GM23338 (cell line): ENCODE measurements around the gene TELO2. TPM values are rescaled to one million over a fixed set of nuclear protein-coding genes. Genes with fewer than 3 reads are reported as not detected.

Source experiments
- ATAC-seq: fragments of 200-7000 bp; cut with Tn5 transposase; 3 replicates; pipeline ENCODE4 v1.9.1; 2020
- DNase-seq: peaks from one replicate; pipeline ENCODE4 v3.0.0-alpha.2; 2015; ENCODE audit warnings: low spot score
- H2AFZ ChIP-seq: fragments of 200-600 bp; sonication (generic); 2 replicates; pipeline ENCODE4 v1.8.0; 2016; ENCODE audit warnings: antibody characterized with exemption, mild to moderate bottlenecking, moderate library complexity
- H3F3A ChIP-seq: fragments of 200-600 bp; sonication (generic); replicated peaks from 2 replicates; pipeline ENCODE4 v1.8.0; 2017; ENCODE audit warnings: antibody characterized with exemption, mixed run types, low read depth
- H3K27ac ChIP-seq: fragments of 200-600 bp; sonication (generic); 2 replicates; pipeline ENCODE4 v1.6.1; 2016; ENCODE audit warnings: low read depth
- H3K27me3 ChIP-seq: fragments of 200-600 bp; sonication (generic); 2 replicates; pipeline ENCODE4 v1.8.0; 2016; ENCODE audit warnings: mild to moderate bottlenecking, mixed run types, moderate library complexity; ENCODE audit not compliant: insufficient read depth
- H3K36me3 ChIP-seq: fragments of 200-600 bp; sonication (generic); 2 replicates; pipeline ENCODE4 v1.8.0; 2016; ENCODE audit warnings: mild to moderate bottlenecking; ENCODE audit not compliant: insufficient read depth
- H3K4me1 ChIP-seq: fragments of 200-600 bp; sonication (generic); 2 replicates; pipeline ENCODE4 v1.8.0; 2016; ENCODE audit warnings: mild to moderate bottlenecking, moderate library complexity; ENCODE audit not compliant: insufficient read depth
- H3K4me2 ChIP-seq: fragments of 200-600 bp; sonication (generic); 2 replicates; pipeline ENCODE4 v1.7.1; 2017; ENCODE audit warnings: mixed run types
- H3K4me3 ChIP-seq: fragments of 200-600 bp; sonication (generic); 2 replicates; pipeline ENCODE4 v1.6.1; 2016; ENCODE audit warnings: mixed run types
- H3K79me2 ChIP-seq: fragments of 200-600 bp; sonication (generic); replicated peaks from 2 replicates; pipeline ENCODE4 v1.8.0; 2017; ENCODE audit warnings: mild to moderate bottlenecking; ENCODE audit not compliant: insufficient read depth
- H3K9me2 ChIP-seq: fragments of 200-600 bp; sonication (generic); 2 replicates; pipeline ENCODE4 v1.8.0; 2017; ENCODE audit not compliant: insufficient read depth
- H4K20me1 ChIP-seq: fragments of 200-600 bp; sonication (generic); replicated peaks from 2 replicates; pipeline ENCODE4 v1.8.0; 2017; ENCODE audit warnings: mild to moderate bottlenecking; ENCODE audit not compliant: insufficient read depth
- H3K27ac Mint-ChIP-seq: 2 replicates; pipeline ENCODE4 v1.8.0; 2020; ENCODE audit warnings: inconsistent platforms, mild to moderate bottlenecking, moderate library complexity, mixed read lengths
- H3K27me3 Mint-ChIP-seq: 3 replicates; pipeline ENCODE4 v1.8.0; 2022; ENCODE audit warnings: low read depth, mild to moderate bottlenecking, moderate library complexity, mixed read lengths, inconsistent platforms; ENCODE audit not compliant: insufficient read depth, poor library complexity
- H3K36me3 Mint-ChIP-seq: 3 replicates; pipeline ENCODE4 v1.8.0; 2021; ENCODE audit warnings: low read depth, mild to moderate bottlenecking, inconsistent platforms, moderate library complexity, mixed read lengths
- H3K4me1 Mint-ChIP-seq: 3 replicates; pipeline ENCODE4 v1.8.0; 2020; ENCODE audit warnings: mild to moderate bottlenecking, inconsistent platforms, mixed read lengths
- H3K4me3 Mint-ChIP-seq: 3 replicates; pipeline ENCODE4 v1.8.0; 2021; ENCODE audit warnings: moderate library complexity, mild to moderate bottlenecking, inconsistent platforms, mixed read lengths
- H3K9me3 Mint-ChIP-seq: 3 replicates; pipeline ENCODE4 v1.8.0; 2020; ENCODE audit warnings: moderate library complexity, mild to moderate bottlenecking, inconsistent platforms, mixed read lengths
- CREB1 ChIP-seq: fragments of 250-450 bp; sonication (Bioruptor Pico); IDR thresholded peaks from 2 replicates; pipeline ENCODE4 v1.5.0; 2020; ENCODE audit warnings: low read depth, mild to moderate bottlenecking, moderate library complexity
- ETS1 ChIP-seq: IDR thresholded peaks from 2 replicates; pipeline ENCODE4 v1.6.1; 2016; ENCODE audit warnings: antibody characterized with exemption
- EZH2phosphoT487 ChIP-seq: fragments of 200-600 bp; sonication (generic); IDR thresholded peaks from one replicate; pipeline ENCODE4 v1.8.1; 2018; ENCODE audit warnings: antibody characterized with exemption; ENCODE audit not compliant: unreplicated experiment
- STAT1 ChIP-seq: IDR thresholded peaks from one replicate; pipeline ENCODE4 v1.6.1; 2016; ENCODE audit warnings: antibody characterized with exemption; ENCODE audit not compliant: unreplicated experiment
- ZNF462 ChIP-seq: fragments of 250-450 bp; sonication (Bioruptor Pico); IDR thresholded peaks from 2 replicates; pipeline ENCODE4 v1.5.0; 2020; ENCODE audit warnings: mild to moderate bottlenecking, moderate library complexity
- polyA plus RNA-seq: library from polyadenylated mRNA; unstranded; fragments of >200 nt; fragmentation: Nextera tagmentation; extraction: Ambion mirVana; gene quantifications from 2 replicates; pipeline ENCODE4 v1.2.1, GENCODE V29; 2016
- total RNA-seq: library from RNA; depleted of rRNA; stranded (reverse); fragments of >200 nt; shearing (Covaris generic); gene quantifications from 2 replicates; pipeline ENCODE4 v1.2.3, GENCODE V29; 2014
- TF ChIP-seq, protein P1 (sequence below): IDR thresholded peaks from one replicate; pipeline ENCODE4 v1.6.1; 2018; ENCODE audit warnings: antibody characterized with exemption; ENCODE audit not compliant: unreplicated experiment

TELO2 gene
- total and polyA plus RNA-seq, 2 experiments from 2014 or later = 45.4 to 76.0 TPM

DNA sequence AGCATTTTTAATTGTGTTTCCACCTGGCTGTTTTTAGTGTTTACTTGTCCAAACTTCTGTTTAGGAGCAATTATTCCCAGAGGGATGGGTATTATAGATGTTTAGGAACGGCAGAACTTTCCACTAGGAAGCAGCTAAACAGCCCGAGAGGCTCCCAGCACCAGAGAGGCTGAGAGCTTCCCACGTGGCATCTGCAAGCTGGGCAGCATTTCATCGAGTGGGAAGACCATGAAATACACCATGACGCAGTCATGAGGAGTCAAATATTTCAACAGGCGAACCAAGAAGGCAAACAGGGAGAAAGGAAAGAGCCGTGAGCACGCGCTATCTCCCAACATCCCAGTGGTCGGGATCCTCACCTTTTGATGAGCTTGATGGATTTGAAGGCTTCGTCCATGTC is 64.4 kb downstream of the TELO2 start:
- H3K36me3 Mint-ChIP-seq = peaks cover 35% of the 10 kb centered on the region
- DNase-seq (no peak), ATAC-seq (no peak)
- no peaks in the 10 kb centered on the region for H3K9me3 Mint-ChIP-seq
- H3K27ac ChIP-seq = no peak overlapping the region
- no peak overlapping the region for H2AFZ ChIP-seq
- no peak overlapping the region for H3K4me3 ChIP-seq
- no peak overlapping the region for H3K4me2 ChIP-seq
- H3K9me2 ChIP-seq = no peaks in the 10 kb centered on the region
- no peak overlapping the region for H3K4me3 Mint-ChIP-seq
- TF ChIP-seq, protein P1, sequence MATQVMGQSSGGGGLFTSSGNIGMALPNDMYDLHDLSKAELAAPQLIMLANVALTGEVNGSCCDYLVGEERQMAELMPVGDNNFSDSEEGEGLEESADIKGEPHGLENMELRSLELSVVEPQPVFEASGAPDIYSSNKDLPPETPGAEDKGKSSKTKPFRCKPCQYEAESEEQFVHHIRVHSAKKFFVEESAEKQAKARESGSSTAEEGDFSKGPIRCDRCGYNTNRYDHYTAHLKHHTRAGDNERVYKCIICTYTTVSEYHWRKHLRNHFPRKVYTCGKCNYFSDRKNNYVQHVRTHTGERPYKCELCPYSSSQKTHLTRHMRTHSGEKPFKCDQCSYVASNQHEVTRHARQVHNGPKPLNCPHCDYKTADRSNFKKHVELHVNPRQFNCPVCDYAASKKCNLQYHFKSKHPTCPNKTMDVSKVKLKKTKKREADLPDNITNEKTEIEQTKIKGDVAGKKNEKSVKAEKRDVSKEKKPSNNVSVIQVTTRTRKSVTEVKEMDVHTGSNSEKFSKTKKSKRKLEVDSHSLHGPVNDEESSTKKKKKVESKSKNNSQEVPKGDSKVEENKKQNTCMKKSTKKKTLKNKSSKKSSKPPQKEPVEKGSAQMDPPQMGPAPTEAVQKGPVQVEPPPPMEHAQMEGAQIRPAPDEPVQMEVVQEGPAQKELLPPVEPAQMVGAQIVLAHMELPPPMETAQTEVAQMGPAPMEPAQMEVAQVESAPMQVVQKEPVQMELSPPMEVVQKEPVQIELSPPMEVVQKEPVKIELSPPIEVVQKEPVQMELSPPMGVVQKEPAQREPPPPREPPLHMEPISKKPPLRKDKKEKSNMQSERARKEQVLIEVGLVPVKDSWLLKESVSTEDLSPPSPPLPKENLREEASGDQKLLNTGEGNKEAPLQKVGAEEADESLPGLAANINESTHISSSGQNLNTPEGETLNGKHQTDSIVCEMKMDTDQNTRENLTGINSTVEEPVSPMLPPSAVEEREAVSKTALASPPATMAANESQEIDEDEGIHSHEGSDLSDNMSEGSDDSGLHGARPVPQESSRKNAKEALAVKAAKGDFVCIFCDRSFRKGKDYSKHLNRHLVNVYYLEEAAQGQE = no peak
- TF ChIP-seq STAT1 (no peak), ETS1 (no peak), CREB1 (CRISPR knock-in tag) (no peak), EZH2phosphoT487 (no peak), ZNF462 (CRISPR knock-in tag) (no peak)
- no peaks in the 10 kb centered on the region for H3K79me2 ChIP-seq
- no peaks in the 10 kb centered on the region for H3K27me3 ChIP-seq
- H3K4me1 ChIP-seq = no peaks in the 10 kb centered on the region
- H3F3A ChIP-seq = no peaks in the 10 kb centered on the region
- H3K27me3 Mint-ChIP-seq = peaks cover 3% of the 10 kb centered on the region
- no peak overlapping the region for H3K27ac Mint-ChIP-seq
- H3K4me1 Mint-ChIP-seq = peaks cover 7% of the 10 kb centered on the region; the same call in 2 of the 3 replicates
- H4K20me1 ChIP-seq = no peaks in the 10 kb centered on the region
- no peaks in the 10 kb centered on the region for H3K36me3 ChIP-seq
